Endothelial cell of umbilical vein (primary cell): ENCODE data around the gene DOCK4. TPM values are rescaled to one million over a fixed set of nuclear protein-coding genes. Genes with fewer than 3 reads are reported as not detected.

Source experiments
- BruUV-seq: library from RNA; stranded (reverse); fragments of 400-500 nt; replicated peaks from 2 replicates; lab custom pipeline; 2021; lab: Mats Ljungman, UMichigan
- CTCF ChIA-PET: fragments of 300-600, 350-600 bp; sonication (Branson Sonifier 250); formaldehyde crosslinking; loops from one replicate; lab custom pipeline; 2021; ENCODE audit warnings: antibody characterized with exemption, inconsistent platforms; lab: Charles Lee
- POLR2A ChIA-PET: fragments of 300-600, 350-600 bp; sonication (Branson Sonifier 250); formaldehyde crosslinking; loops from one replicate; lab custom pipeline; 2021; ENCODE audit warnings: antibody characterized with exemption, inconsistent platforms; lab: Charles Lee
- DNase-seq: peaks from one replicate; pipeline ENCODE4 v3.0.0-alpha.2; 2011; ENCODE audit warnings: low read depth, low spot score
- FAIRE-seq: peaks from 2 replicates; lab custom pipeline; 2011; peaks lifted over from hg19 to GRCh38; lab: Jason Lieb, UNC
- H2AFZ ChIP-seq: 2 replicates; pipeline ENCODE4 v1.6.0; 2012; ENCODE audit warnings: low read depth, low read length, control low read depth, inconsistent platforms
- H3K27ac ChIP-seq: 2 replicates; pipeline ENCODE4 v1.5.1; 2011; ENCODE audit warnings: low read depth, mild to moderate bottlenecking, control low read depth, low read length, moderate library complexity; ENCODE audit not compliant: insufficient read depth
- H3K27me3 ChIP-seq, 2 experiments: 2 replicates each; pipeline versions ENCODE4 v1.6.0 to v1.6.1; 2011; ENCODE audit warnings: low read length in 2 of 2, mixed read lengths in 1 of 2; ENCODE audit not compliant: control insufficient read depth in 2 of 2, insufficient read depth in 2 of 2
- H3K36me3 ChIP-seq, 2 experiments: 2 replicates in 1 of 2; 3 replicates in 1 of 2; pipeline ENCODE4 v1.5.1; 2011; ENCODE audit warnings: low read length in 2 of 2, mild to moderate bottlenecking in 1 of 2, moderate library complexity in 1 of 2; ENCODE audit not compliant: control insufficient read depth in 2 of 2, insufficient read depth in 2 of 2; ENCODE audit errors: extremely low read depth in 1 of 2
- H3K4me1 ChIP-seq: 3 replicates; pipeline ENCODE4 v1.5.1; 2011; ENCODE audit warnings: mild to moderate bottlenecking, low read length; ENCODE audit not compliant: control insufficient read depth, insufficient read depth; ENCODE audit errors: extremely low read depth
- H3K4me2 ChIP-seq: 2 replicates; pipeline ENCODE4 v1.6.1; 2011; ENCODE audit warnings: low read length, control low read depth, mixed read lengths; ENCODE audit not compliant: insufficient read depth
- H3K4me3 ChIP-seq, 3 experiments: fragments of 200-600 bp in 1 of 3; sonication (generic), shearing (Covaris generic) in 1 of 3; replicated peaks in 1 of 3; 2 replicates each; pipeline ENCODE4 v1.5.1; 2011 to 2016; ENCODE audit warnings: control low read depth in 3 of 3, low read length in 3 of 3, mild to moderate bottlenecking in 2 of 3, inconsistent platforms in 1 of 3, low read depth in 1 of 3, moderate library complexity in 1 of 3; ENCODE audit not compliant: insufficient read depth in 1 of 3
- H3K79me2 ChIP-seq: 2 replicates; pipeline ENCODE4 v1.6.0; 2012; ENCODE audit warnings: low read length, inconsistent platforms; ENCODE audit not compliant: control insufficient read depth, insufficient read depth
- H3K9ac ChIP-seq: replicated peaks from 2 replicates; pipeline ENCODE3; 2011; ENCODE audit warnings: low read length, control low read depth; ENCODE audit not compliant: insufficient read depth; ENCODE audit errors: extremely low read depth
- H3K9me1 ChIP-seq: replicated peaks from 3 replicates; pipeline ENCODE4 v1.6.0; 2011; ENCODE audit warnings: mild to moderate bottlenecking, low read length; ENCODE audit not compliant: control insufficient read depth, insufficient read depth; ENCODE audit errors: extremely low read depth
- H3K9me3 ChIP-seq: replicated peaks from 2 replicates; pipeline ENCODE4 v1.5.1; 2012; ENCODE audit warnings: low read length, inconsistent platforms; ENCODE audit not compliant: control insufficient read depth, insufficient read depth
- H4K20me1 ChIP-seq: replicated peaks from 2 replicates; pipeline ENCODE3; 2011; ENCODE audit warnings: mild to moderate bottlenecking, low read length; ENCODE audit not compliant: control insufficient read depth, insufficient read depth; ENCODE audit errors: extremely low read depth
- EZH2 ChIP-seq: IDR thresholded peaks from 2 replicates; pipeline ENCODE4 v1.6.1; 2012; ENCODE audit warnings: borderline replicate concordance, low read depth, mild to moderate bottlenecking, moderate library complexity, low read length, inconsistent platforms; ENCODE audit not compliant: severe bottlenecking
- FOS ChIP-seq: IDR thresholded peaks from 2 replicates; pipeline ENCODE4 v1.6.1; 2011; ENCODE audit warnings: mild to moderate bottlenecking, low read length, moderate library complexity, borderline replicate concordance; ENCODE audit not compliant: insufficient read depth
- GATA2 ChIP-seq: IDR thresholded peaks from 2 replicates; pipeline ENCODE4 v1.7.0; 2011; ENCODE audit warnings: low read depth, mild to moderate bottlenecking, moderate library complexity, mixed read lengths, low read length; ENCODE audit not compliant: insufficient read length, insufficient read depth
- JUN ChIP-seq: IDR thresholded peaks from 2 replicates; pipeline ENCODE4 v1.6.1; 2011; ENCODE audit warnings: borderline replicate concordance, low read depth; ENCODE audit not compliant: insufficient read length, insufficient read depth
- MYC ChIP-seq: IDR thresholded peaks from one replicate; pipeline ENCODE4 v1.6.1; 2011; ENCODE audit warnings: mild to moderate bottlenecking, low read depth, low read length
- POLR2A ChIP-seq: IDR thresholded peaks from 2 replicates; pipeline ENCODE4 v1.6.1; 2012; ENCODE audit warnings: low read depth, mild to moderate bottlenecking, control low read depth, low read length
- POLR2AphosphoS5 ChIP-seq: IDR thresholded peaks from 2 replicates; pipeline ENCODE4 v1.6.1; 2012; ENCODE audit warnings: low read depth, mild to moderate bottlenecking, control low read depth, low read length, moderate library complexity; ENCODE audit not compliant: insufficient read depth
- dilution Hi-C: fragments of 300-500 bp; cut with MboI; formaldehyde crosslinking; loops from one replicate; pipeline ENCODE4 v1.15.0; 2019; ENCODE audit warnings: low sequenced_read_pairs; ENCODE audit not compliant: extremely low pct_ligation_motif_present
- intact Hi-C: fragments of 100-400 bp; cut with micrococcal nuclease; formaldehyde crosslinking; loops from one replicate; pipeline ENCODE4 v1.10.0; 2022
- polyA plus RNA-seq, 4 experiments: library from polyadenylated mRNA; depleted of rRNA in 3 of 4; stranded (reverse) in 3 of 4; unstranded in 1 of 4; fragments of >200 nt; gene quantifications; 2 replicates each; pipeline versions ENCODE4 v1.2.1 to v1.2.3, GENCODE V29; 2011 to 2012; ENCODE audit warnings: missing spikeins in 1 of 4
- total RNA-seq: library from RNA; stranded (reverse); gene quantifications from 2 replicates; pipeline ENCODE4 v1.2.3, GENCODE V29; 2021
- TF ChIP-seq, protein P1 (sequence below), 2 donors: IDR thresholded peaks; 1 replicate in 1 of 2; 2 replicates in 1 of 2; pipeline ENCODE4 v1.5.1; 2011; ENCODE audit warnings: low read length in 2 of 2, mild to moderate bottlenecking in 2 of 2, moderate library complexity in 2 of 2, control low read depth in 1 of 2, inconsistent platforms in 1 of 2, low read depth in 1 of 2; ENCODE audit not compliant: insufficient read depth in 1 of 2; ENCODE audit errors: extremely low read depth in 1 of 2
- TF ChIP-seq, protein P2 (sequence below): IDR thresholded peaks from 2 replicates; pipeline ENCODE4 v1.6.1; 2011; ENCODE audit not compliant: insufficient read depth, insufficient read length

The DOCK4 gene
- total and polyA plus RNA-seq, 2 donors (not counting 3 experiments of a cell fraction or from before 2014, with no cell fraction given), result 47.4 to 164 TPM

DNA sequence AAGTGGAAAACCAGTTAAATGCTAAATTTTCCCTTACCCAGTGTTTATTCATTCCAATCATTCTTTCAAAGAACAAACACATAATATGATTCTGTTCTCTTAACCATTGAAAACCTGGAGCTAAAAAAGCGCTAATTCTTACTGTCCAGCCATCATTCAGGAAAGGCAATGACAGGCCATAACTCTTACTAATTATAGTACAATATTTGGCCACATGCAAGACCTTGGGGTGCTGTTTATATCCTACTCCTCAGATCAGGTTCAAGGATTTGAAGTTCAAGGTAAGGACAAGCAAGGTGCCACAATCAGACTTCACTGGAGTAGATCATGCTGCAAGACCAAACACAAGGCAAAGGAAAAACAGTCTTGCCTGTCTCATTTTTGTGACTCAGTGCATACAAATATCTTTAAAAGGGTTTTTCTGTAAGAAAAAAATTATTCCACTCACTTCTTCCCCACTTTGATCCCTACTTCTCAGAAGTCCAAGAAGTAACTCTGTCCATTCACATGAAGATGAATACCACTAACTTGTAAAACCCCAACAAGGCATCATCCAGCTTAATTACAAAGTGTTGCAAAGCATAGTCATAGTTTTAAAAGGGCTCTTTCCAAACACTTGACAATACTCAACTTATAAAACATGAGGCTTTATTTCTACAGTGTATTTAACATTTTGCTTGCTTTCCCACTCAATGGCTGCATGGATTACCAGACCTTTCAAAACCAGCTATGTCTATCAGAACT is 153.0 kb downstream of the DOCK4 start:
- Histone ChIP-seq H3K4me3 (no peak overlapping the region), H3K79me2 (peaks cover 93% of the 10 kb centered on the region), H3K27me3 (no peaks in the 10 kb centered on the region), H3K36me3 (no peaks in the 10 kb centered on the region), H2AFZ (no peak overlapping the region), H3K27ac (no peak overlapping the region), H3K9me1 (no peaks in the 10 kb centered on the region), H3K4me2 (no peak overlapping the region), H3K4me1 (peaks cover 2% of the 10 kb centered on the region), H3K9ac (no peak overlapping the region), H4K20me1 (peaks cover 22% of the 10 kb centered on the region), H3K9me3 (no peaks in the 10 kb centered on the region)
- CTCF ChIA-PET, result interaction anchor here (1.4 kb wide), 1 partner anchor 17 kb away, joined by 5 read pairs; no protein-coding TSS in a partner anchor
- TF ChIP-seq GATA2 (no peak), MYC (no peak), JUN (no peak), POLR2AphosphoS5 (no peak), EZH2 (no peak), FOS (no peak), POLR2A (no peak)
- TF ChIP-seq, protein P1, sequence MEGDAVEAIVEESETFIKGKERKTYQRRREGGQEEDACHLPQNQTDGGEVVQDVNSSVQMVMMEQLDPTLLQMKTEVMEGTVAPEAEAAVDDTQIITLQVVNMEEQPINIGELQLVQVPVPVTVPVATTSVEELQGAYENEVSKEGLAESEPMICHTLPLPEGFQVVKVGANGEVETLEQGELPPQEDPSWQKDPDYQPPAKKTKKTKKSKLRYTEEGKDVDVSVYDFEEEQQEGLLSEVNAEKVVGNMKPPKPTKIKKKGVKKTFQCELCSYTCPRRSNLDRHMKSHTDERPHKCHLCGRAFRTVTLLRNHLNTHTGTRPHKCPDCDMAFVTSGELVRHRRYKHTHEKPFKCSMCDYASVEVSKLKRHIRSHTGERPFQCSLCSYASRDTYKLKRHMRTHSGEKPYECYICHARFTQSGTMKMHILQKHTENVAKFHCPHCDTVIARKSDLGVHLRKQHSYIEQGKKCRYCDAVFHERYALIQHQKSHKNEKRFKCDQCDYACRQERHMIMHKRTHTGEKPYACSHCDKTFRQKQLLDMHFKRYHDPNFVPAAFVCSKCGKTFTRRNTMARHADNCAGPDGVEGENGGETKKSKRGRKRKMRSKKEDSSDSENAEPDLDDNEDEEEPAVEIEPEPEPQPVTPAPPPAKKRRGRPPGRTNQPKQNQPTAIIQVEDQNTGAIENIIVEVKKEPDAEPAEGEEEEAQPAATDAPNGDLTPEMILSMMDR (IDR thresholded peaks at IDR 0.05; ENCODE audit: extremely low read depth in 1 of 2, insufficient read depth in 1 of 2, low read depth in 1 of 2, low read length in 2 of 2), result no peak
- TF ChIP-seq, protein P2, sequence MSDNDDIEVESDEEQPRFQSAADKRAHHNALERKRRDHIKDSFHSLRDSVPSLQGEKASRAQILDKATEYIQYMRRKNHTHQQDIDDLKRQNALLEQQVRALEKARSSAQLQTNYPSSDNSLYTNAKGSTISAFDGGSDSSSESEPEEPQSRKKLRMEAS, result no peak
- intact Hi-C loops, result no loop called here
- BruUV-seq, result no TSS peak
- DNase-seq, result peak; percentile 50
- POLR2A ChIA-PET, result no interaction called here
- no peak for FAIRE-seq
- dilution Hi-C loops, result no loop called here
